Measurements from ENCODE around the gene KRTAP2-1. TPM values are rescaled to one million over a fixed set of nuclear protein-coding genes. Genes with fewer than 3 reads are reported as not detected.

Gene KRTAP2-1
- total and polyA plus RNA-seq, 2 experiments from 2014 or later = not detected

DNA sequence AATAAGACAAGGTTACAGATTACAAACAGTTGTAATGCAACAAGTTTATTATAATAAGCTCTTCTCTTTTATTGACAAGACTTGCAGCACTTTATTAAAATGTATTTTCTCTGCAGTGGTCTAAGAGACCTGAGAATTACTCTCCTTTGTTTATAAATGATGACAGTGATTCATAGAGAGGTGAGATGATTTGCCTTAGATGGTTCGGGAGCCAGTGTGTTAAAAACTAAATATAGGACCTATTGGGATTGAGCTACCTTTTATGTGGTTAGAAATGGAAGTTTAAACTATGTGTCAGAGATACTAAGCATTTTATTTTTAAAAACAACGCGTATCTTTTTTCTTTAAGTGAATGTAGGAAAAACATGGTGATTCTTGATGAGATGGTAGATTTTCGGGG lies 50.3 kb downstream of the KRTAP2-1 start (continued):
- no peak for TF ChIP-seq ZNF462 (CRISPR knock-in tag; IDR thresholded peaks at IDR 0.05)

Small RNAs within 50 kb of the gene (small RNA-seq; reads per million reads assigned to genes)
- gene KRTAP3-4P (ENCODE audit: low replicate concordance) = not detected

Other genes with a start within 250 kb of the KRTAP2-1 start
Only the 30 nearest of the 37 such genes appear.
- gene KRT12, start 180.1 kb downstream of the KRTAP2-1 start, total RNA-seq (2014; rRNA removed; shearing (Covaris generic)) = not detected in 2 replicates
- gene KRT12, start 180.1 kb downstream of the KRTAP2-1 start, polyA plus RNA-seq (2016; fragmentation: Nextera tagmentation; extraction: Ambion mirVana) = not detected in 2 replicates
- not detected in 2 replicates for gene KRT20, start 162.1 kb downstream of the KRTAP2-1 start, total RNA-seq (2014; rRNA removed; shearing (Covaris generic))
- not detected in 2 replicates for gene KRT20, start 162.1 kb downstream of the KRTAP2-1 start, polyA plus RNA-seq (2016; fragmentation: Nextera tagmentation; extraction: Ambion mirVana)
- not detected in 2 replicates for gene KRT23, start 109.7 kb downstream of the KRTAP2-1 start, total RNA-seq (2014; rRNA removed; shearing (Covaris generic))
- gene KRT23, start 109.7 kb downstream of the KRTAP2-1 start, polyA plus RNA-seq (2016; fragmentation: Nextera tagmentation; extraction: Ambion mirVana) = not detected in 2 replicates
- gene KRT39, start 80.4 kb downstream of the KRTAP2-1 start, total RNA-seq (2014; rRNA removed; shearing (Covaris generic)) = not detected in 2 replicates
- gene KRT39, start 80.4 kb downstream of the KRTAP2-1 start, polyA plus RNA-seq (2016; fragmentation: Nextera tagmentation; extraction: Ambion mirVana) = not detected in 2 replicates
- gene KRT40, start 63.0 kb downstream of the KRTAP2-1 start, total RNA-seq (2014; rRNA removed; shearing (Covaris generic)) = not detected in 2 replicates
- gene KRT40, start 63.0 kb downstream of the KRTAP2-1 start, polyA plus RNA-seq (2016; fragmentation: Nextera tagmentation; extraction: Ambion mirVana) = not detected in 2 replicates
- not detected in 2 replicates for gene KRTAP3-3, start 53.2 kb downstream of the KRTAP2-1 start, total RNA-seq (2014; rRNA removed; shearing (Covaris generic))
- not detected in 2 replicates for gene KRTAP3-3, start 53.2 kb downstream of the KRTAP2-1 start, polyA plus RNA-seq (2016; fragmentation: Nextera tagmentation; extraction: Ambion mirVana)
- gene KRTAP3-2, start 47.4 kb downstream of the KRTAP2-1 start, total RNA-seq (2014; rRNA removed; shearing (Covaris generic)) = not detected in 2 replicates
- gene KRTAP3-2, start 47.4 kb downstream of the KRTAP2-1 start, polyA plus RNA-seq (2016; fragmentation: Nextera tagmentation; extraction: Ambion mirVana) = not detected in 2 replicates
- not detected in 2 replicates for gene KRTAP3-1, start 38.2 kb downstream of the KRTAP2-1 start, total RNA-seq (2014; rRNA removed; shearing (Covaris generic))
- not detected in 2 replicates for gene KRTAP3-1, start 38.2 kb downstream of the KRTAP2-1 start, polyA plus RNA-seq (2016; fragmentation: Nextera tagmentation; extraction: Ambion mirVana)
- not detected in 2 replicates for gene KRTAP1-5, start 20.1 kb downstream of the KRTAP2-1 start, total RNA-seq (2014; rRNA removed; shearing (Covaris generic))
- gene KRTAP1-5, start 20.1 kb downstream of the KRTAP2-1 start, polyA plus RNA-seq (2016; fragmentation: Nextera tagmentation; extraction: Ambion mirVana) = not detected in 2 replicates
- not detected in 2 replicates for gene KRTAP1-4, start 17.1 kb downstream of the KRTAP2-1 start, total RNA-seq (2014; rRNA removed; shearing (Covaris generic))
- not detected in 2 replicates for gene KRTAP1-4, start 17.1 kb downstream of the KRTAP2-1 start, polyA plus RNA-seq (2016; fragmentation: Nextera tagmentation; extraction: Ambion mirVana)
- gene KRTAP1-3, start 12.4 kb downstream of the KRTAP2-1 start, total RNA-seq (2014; rRNA removed; shearing (Covaris generic)) = not detected in 2 replicates
- not detected in 2 replicates for gene KRTAP1-3, start 12.4 kb downstream of the KRTAP2-1 start, polyA plus RNA-seq (2016; fragmentation: Nextera tagmentation; extraction: Ambion mirVana)
- not detected in 2 replicates for gene KRTAP1-1, start 5.9 kb downstream of the KRTAP2-1 start, total RNA-seq (2014; rRNA removed; shearing (Covaris generic))
- gene KRTAP1-1, start 5.9 kb downstream of the KRTAP2-1 start, polyA plus RNA-seq (2016; fragmentation: Nextera tagmentation; extraction: Ambion mirVana) = not detected in 2 replicates
- gene KRTAP2-2, start 7.9 kb upstream of the KRTAP2-1 start, total RNA-seq (2014; rRNA removed; shearing (Covaris generic)) = not detected in 2 replicates
- gene KRTAP2-2, start 7.9 kb upstream of the KRTAP2-1 start, polyA plus RNA-seq (2016; fragmentation: Nextera tagmentation; extraction: Ambion mirVana) = not detected in 2 replicates
- not detected in 2 replicates for gene KRTAP2-3, start 12.8 kb upstream of the KRTAP2-1 start, total RNA-seq (2014; rRNA removed; shearing (Covaris generic))
- gene KRTAP2-3, start 12.8 kb upstream of the KRTAP2-1 start, polyA plus RNA-seq (2016; fragmentation: Nextera tagmentation; extraction: Ambion mirVana) = not detected in 2 replicates
- gene KRTAP2-4, start 18.6 kb upstream of the KRTAP2-1 start, total RNA-seq (2014; rRNA removed; shearing (Covaris generic)) = not detected in 2 replicates
- not detected in 2 replicates for gene KRTAP2-4, start 18.6 kb upstream of the KRTAP2-1 start, polyA plus RNA-seq (2016; fragmentation: Nextera tagmentation; extraction: Ambion mirVana)
- gene KRTAP4-7, start 36.8 kb upstream of the KRTAP2-1 start, total RNA-seq (2014; rRNA removed; shearing (Covaris generic)) = not detected in 2 replicates
- not detected in 2 replicates for gene KRTAP4-7, start 36.8 kb upstream of the KRTAP2-1 start, polyA plus RNA-seq (2016; fragmentation: Nextera tagmentation; extraction: Ambion mirVana)
- gene KRTAP4-8, start 50.8 kb upstream of the KRTAP2-1 start, total RNA-seq (2014; rRNA removed; shearing (Covaris generic)) = not detected in 2 replicates
- not detected in 2 replicates for gene KRTAP4-8, start 50.8 kb upstream of the KRTAP2-1 start, polyA plus RNA-seq (2016; fragmentation: Nextera tagmentation; extraction: Ambion mirVana)
- not detected in 2 replicates for gene KRTAP4-16, start 54.9 kb upstream of the KRTAP2-1 start, total RNA-seq (2014; rRNA removed; shearing (Covaris generic))
- not detected in 2 replicates for gene KRTAP4-16, start 54.9 kb upstream of the KRTAP2-1 start, polyA plus RNA-seq (2016; fragmentation: Nextera tagmentation; extraction: Ambion mirVana)
- gene KRTAP4-9, start 58.1 kb upstream of the KRTAP2-1 start, total RNA-seq (2014; rRNA removed; shearing (Covaris generic)) = not detected in 2 replicates
- not detected in 2 replicates for gene KRTAP4-9, start 58.1 kb upstream of the KRTAP2-1 start, polyA plus RNA-seq (2016; fragmentation: Nextera tagmentation; extraction: Ambion mirVana)
- not detected in 2 replicates for gene KRTAP4-11, start 71.1 kb upstream of the KRTAP2-1 start, total RNA-seq (2014; rRNA removed; shearing (Covaris generic))
- gene KRTAP4-11, start 71.1 kb upstream of the KRTAP2-1 start, polyA plus RNA-seq (2016; fragmentation: Nextera tagmentation; extraction: Ambion mirVana) = not detected in 2 replicates
- not detected in 2 replicates for gene KRTAP4-12, start 76.9 kb upstream of the KRTAP2-1 start, total RNA-seq (2014; rRNA removed; shearing (Covaris generic))
- not detected in 2 replicates for gene KRTAP4-12, start 76.9 kb upstream of the KRTAP2-1 start, polyA plus RNA-seq (2016; fragmentation: Nextera tagmentation; extraction: Ambion mirVana)
- gene KRTAP4-6, start 93.2 kb upstream of the KRTAP2-1 start, total RNA-seq (2014; rRNA removed; shearing (Covaris generic)) = not detected in 2 replicates
- gene KRTAP4-6, start 93.2 kb upstream of the KRTAP2-1 start, polyA plus RNA-seq (2016; fragmentation: Nextera tagmentation; extraction: Ambion mirVana) = not detected in 2 replicates
- not detected in 2 replicates for gene KRTAP4-5, start 102.5 kb upstream of the KRTAP2-1 start, total RNA-seq (2014; rRNA removed; shearing (Covaris generic))
- gene KRTAP4-5, start 102.5 kb upstream of the KRTAP2-1 start, polyA plus RNA-seq (2016; fragmentation: Nextera tagmentation; extraction: Ambion mirVana) = not detected in 2 replicates
- gene KRTAP4-4, start 113.4 kb upstream of the KRTAP2-1 start, total RNA-seq (2014; rRNA removed; shearing (Covaris generic)) = not detected in 2 replicates
- not detected in 2 replicates for gene KRTAP4-4, start 113.4 kb upstream of the KRTAP2-1 start, polyA plus RNA-seq (2016; fragmentation: Nextera tagmentation; extraction: Ambion mirVana)
- not detected in 2 replicates for gene KRTAP4-3, start 120.9 kb upstream of the KRTAP2-1 start, total RNA-seq (2014; rRNA removed; shearing (Covaris generic))
- gene KRTAP4-3, start 120.9 kb upstream of the KRTAP2-1 start, polyA plus RNA-seq (2016; fragmentation: Nextera tagmentation; extraction: Ambion mirVana) = not detected in 2 replicates
- gene KRTAP4-2, start 130.9 kb upstream of the KRTAP2-1 start, total RNA-seq (2014; rRNA removed; shearing (Covaris generic)) = not detected in 2 replicates
- not detected in 2 replicates for gene KRTAP4-2, start 130.9 kb upstream of the KRTAP2-1 start, polyA plus RNA-seq (2016; fragmentation: Nextera tagmentation; extraction: Ambion mirVana)
- gene KRTAP4-1, start 137.6 kb upstream of the KRTAP2-1 start, total RNA-seq (2014; rRNA removed; shearing (Covaris generic)) = not detected in 2 replicates
- not detected in 2 replicates for gene KRTAP4-1, start 137.6 kb upstream of the KRTAP2-1 start, polyA plus RNA-seq (2016; fragmentation: Nextera tagmentation; extraction: Ambion mirVana)
- not detected in 2 replicates for gene KRTAP9-1, start 142.6 kb upstream of the KRTAP2-1 start, total RNA-seq (2014; rRNA removed; shearing (Covaris generic))
- gene KRTAP9-1, start 142.6 kb upstream of the KRTAP2-1 start, polyA plus RNA-seq (2016; fragmentation: Nextera tagmentation; extraction: Ambion mirVana) = not detected in 2 replicates
- gene KRTAP9-2, start 179.3 kb upstream of the KRTAP2-1 start, total RNA-seq (2014; rRNA removed; shearing (Covaris generic)) = not detected in 2 replicates
- not detected in 2 replicates for gene KRTAP9-2, start 179.3 kb upstream of the KRTAP2-1 start, polyA plus RNA-seq (2016; fragmentation: Nextera tagmentation; extraction: Ambion mirVana)
- not detected in 2 replicates for gene KRTAP9-3, start 185.1 kb upstream of the KRTAP2-1 start, total RNA-seq (2014; rRNA removed; shearing (Covaris generic))
- not detected in 2 replicates for gene KRTAP9-3, start 185.1 kb upstream of the KRTAP2-1 start, polyA plus RNA-seq (2016; fragmentation: Nextera tagmentation; extraction: Ambion mirVana)

All from GM23338 (cell line).